Smooth muscle cell of trachea (primary cell): ENCODE results near the gene GSG1L. TPM values are rescaled to one million over a fixed set of nuclear protein-coding genes. Genes with fewer than 3 reads are reported as not detected.

ENCODE experiments used
- total RNA-seq: library from RNA; depleted of rRNA; stranded (reverse); fragments of >200 nt; gene quantifications from 2 replicates; pipeline ENCODE4 v1.2.1, GENCODE V29; 2014

GSG1L gene
- total RNA-seq, result not detected in 2 replicates

GRCh38 chr16:28063591-28064061, at the start of gene GSG1L:
GSG1L (minus strand) TSS chr16:28063714; CDS start chr16:28063424, 290 bp downstream.

Other genes starting within 250 kb of the GSG1L start
- 106 and 167 TPM in 2 replicates for gene XPO6, start 148.3 kb upstream of the GSG1L start, total RNA-seq
- gene SBK1, start 228.8 kb upstream of the GSG1L start, total RNA-seq, result under 0.01 TPM in 1 of 2 replicates, not detected in the other